ENCODE measurements around the gene RPS2. TPM values are rescaled to one million over a fixed set of nuclear protein-coding genes. Genes with fewer than 3 reads are reported as not detected.

RPS2 gene
- total RNA-seq, 1 experiment from 2014 or later, result 2,672 TPM

- no peak for DNase-seq (ENCODE audit: low read depth, low spot score)
- in situ Hi-C loops (cut with HindIII; ENCODE audit: low pct_unique_long_range_greater_than_20kb, low sequenced_read_pairs), result no loop called here
Observed at GRCh38 chr16:2001456-2002355, 37.1 kb upstream of the RPS2 start.

- in situ Hi-C loops (cut with HindIII; ENCODE audit: low pct_unique_long_range_greater_than_20kb, low sequenced_read_pairs), result no loop called here
- no peak for DNase-seq (ENCODE audit: low read depth, low spot score)
Observed at GRCh38 chr16:2001035-2001434, 36.4 kb upstream of the RPS2 start.

GRCh38 chr16:1999866-2000514, 35.4 kb upstream of the RPS2 start:
- in situ Hi-C loops (cut with HindIII; ENCODE audit: low pct_unique_long_range_greater_than_20kb, low sequenced_read_pairs), result no loop called here

GRCh38 chr16:1998852-1999801, 34.5 kb upstream of the RPS2 start:
- DNase-seq (ENCODE audit: low read depth, low spot score), result no peak
- in situ Hi-C loops (cut with HindIII; ENCODE audit: low pct_unique_long_range_greater_than_20kb, low sequenced_read_pairs), result no loop called here

More at GRCh38 chr16:1999866-2000514, 35.4 kb upstream of the RPS2 start:
- no peak for DNase-seq (ENCODE audit: low read depth, low spot score)

GRCh38 chr16:1998360-1998835, 33.8 kb upstream of the RPS2 start:
- in situ Hi-C loops (cut with HindIII; ENCODE audit: low pct_unique_long_range_greater_than_20kb, low sequenced_read_pairs), result no loop called here

GRCh38 chr16:1997494-1998359, 33.1 kb upstream of the RPS2 start:
- DNase-seq (ENCODE audit: low read depth, low spot score), result no peak
- in situ Hi-C loops (cut with HindIII; ENCODE audit: low pct_unique_long_range_greater_than_20kb, low sequenced_read_pairs), result no loop called here

More at GRCh38 chr16:1998360-1998835, 33.8 kb upstream of the RPS2 start:
- no peak for DNase-seq (ENCODE audit: low read depth, low spot score)

GRCh38 chr16:1993731-1994131, 29.1 kb upstream of the RPS2 start:
- no peak for DNase-seq (ENCODE audit: low read depth, low spot score)
- in situ Hi-C loops (cut with HindIII; ENCODE audit: low pct_unique_long_range_greater_than_20kb, low sequenced_read_pairs), result no loop called here

GRCh38 chr16:1992704-1993317, 28.2 kb upstream of the RPS2 start:
- no peak for DNase-seq (ENCODE audit: low read depth, low spot score)
- in situ Hi-C loops (cut with HindIII; ENCODE audit: low pct_unique_long_range_greater_than_20kb, low sequenced_read_pairs), result no loop called here

- in situ Hi-C loops (cut with HindIII; ENCODE audit: low pct_unique_long_range_greater_than_20kb, low sequenced_read_pairs), result no loop called here
- DNase-seq (ENCODE audit: low read depth, low spot score), result peak; percentile 73
Observed at GRCh38 chr16:1991948-1992703, 27.5 kb upstream of the RPS2 start.

GRCh38 chr16:1991588-1991947, 26.9 kb upstream of the RPS2 start:
- in situ Hi-C loops (cut with HindIII; ENCODE audit: low pct_unique_long_range_greater_than_20kb, low sequenced_read_pairs), result no loop called here
- no peak for DNase-seq (ENCODE audit: low read depth, low spot score)

- in situ Hi-C loops (cut with HindIII; ENCODE audit: low pct_unique_long_range_greater_than_20kb, low sequenced_read_pairs), result no loop called here
- no peak for DNase-seq (ENCODE audit: low read depth, low spot score)
Observed at GRCh38 chr16:1991135-1991551, 26.5 kb upstream of the RPS2 start.

GRCh38 chr16:1990351-1991134, 25.9 kb upstream of the RPS2 start:
- in situ Hi-C loops (cut with HindIII; ENCODE audit: low pct_unique_long_range_greater_than_20kb, low sequenced_read_pairs), result no loop called here
- DNase-seq (ENCODE audit: low read depth, low spot score), result no peak

GRCh38 chr16:1990101-1990350, 25.4 kb upstream of the RPS2 start:
- no peak for DNase-seq (ENCODE audit: low read depth, low spot score)
- in situ Hi-C loops (cut with HindIII; ENCODE audit: low pct_unique_long_range_greater_than_20kb, low sequenced_read_pairs), result no loop called here

GRCh38 chr16:1989209-1990100, 24.8 kb upstream of the RPS2 start, which contains the start of gene SYNGR3:
TSS of gene SYNGR3 (plus strand) at chr16:1989970. CDS start at chr16:1990103, 133 bp downstream.
- in situ Hi-C loops (cut with HindIII; ENCODE audit: low pct_unique_long_range_greater_than_20kb, low sequenced_read_pairs), result no loop called here
- no peak for DNase-seq (ENCODE audit: low read depth, low spot score)

Measured in SK-MEL-5 (cell line).